ENCODE results near the gene ADAM23.

The ADAM23 gene

GRCh38 chr2:206610451-206610850, 167.1 kb downstream of the ADAM23 start:
- no peaks in the 10 kb centered on the region for H3K36me3 ChIP-seq (ENCODE audit: insufficient read depth, low read length)
- DNase-seq (no peak), ATAC-seq (ENCODE audit: insufficient read depth, low read depth) (no peak)
- no peak overlapping the region for H3K4me3 ChIP-seq (ENCODE audit: low read depth in 1 of 2, low read length in 2 of 2)
- peaks cover 5% of the 10 kb centered on the region; the same call in 1 of the 2 replicates for H3K4me1 ChIP-seq (ENCODE audit: insufficient read depth, low read length)
- H3K9ac ChIP-seq (ENCODE audit: low read depth, low read length): no peak overlapping the region
- H3K27me3 ChIP-seq (ENCODE audit: insufficient read depth, low read length, poor library complexity): peaks cover 3% of the 10 kb centered on the region
- no peak overlapping the region for H2AFZ ChIP-seq (ENCODE audit: low read depth, low read length)
- H3K9me3 ChIP-seq (ENCODE audit: insufficient read depth, low read length, severe bottlenecking): no peaks in the 10 kb centered on the region
- H3K79me2 ChIP-seq (ENCODE audit: insufficient read depth, low read length): no peaks in the 10 kb centered on the region
- H4K20me1 ChIP-seq (ENCODE audit: insufficient read depth, low read length): no peaks in the 10 kb centered on the region
- no peak overlapping the region for H3K4me2 ChIP-seq (ENCODE audit: insufficient read depth, low read length)
- H3K27ac ChIP-seq (ENCODE audit: low read length): no peak overlapping the region
- TF ChIP-seq, protein P1, sequence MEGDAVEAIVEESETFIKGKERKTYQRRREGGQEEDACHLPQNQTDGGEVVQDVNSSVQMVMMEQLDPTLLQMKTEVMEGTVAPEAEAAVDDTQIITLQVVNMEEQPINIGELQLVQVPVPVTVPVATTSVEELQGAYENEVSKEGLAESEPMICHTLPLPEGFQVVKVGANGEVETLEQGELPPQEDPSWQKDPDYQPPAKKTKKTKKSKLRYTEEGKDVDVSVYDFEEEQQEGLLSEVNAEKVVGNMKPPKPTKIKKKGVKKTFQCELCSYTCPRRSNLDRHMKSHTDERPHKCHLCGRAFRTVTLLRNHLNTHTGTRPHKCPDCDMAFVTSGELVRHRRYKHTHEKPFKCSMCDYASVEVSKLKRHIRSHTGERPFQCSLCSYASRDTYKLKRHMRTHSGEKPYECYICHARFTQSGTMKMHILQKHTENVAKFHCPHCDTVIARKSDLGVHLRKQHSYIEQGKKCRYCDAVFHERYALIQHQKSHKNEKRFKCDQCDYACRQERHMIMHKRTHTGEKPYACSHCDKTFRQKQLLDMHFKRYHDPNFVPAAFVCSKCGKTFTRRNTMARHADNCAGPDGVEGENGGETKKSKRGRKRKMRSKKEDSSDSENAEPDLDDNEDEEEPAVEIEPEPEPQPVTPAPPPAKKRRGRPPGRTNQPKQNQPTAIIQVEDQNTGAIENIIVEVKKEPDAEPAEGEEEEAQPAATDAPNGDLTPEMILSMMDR (IDR thresholded peaks at IDR 0.05; ENCODE audit: borderline replicate concordance, extremely low read depth, low read length, poor library complexity, severe bottlenecking): no peak
- no peak for TF ChIP-seq EZH2 (IDR thresholded peaks at IDR 0.05; ENCODE audit: borderline replicate concordance, low read depth, low read length, severe bottlenecking)

DNA sequence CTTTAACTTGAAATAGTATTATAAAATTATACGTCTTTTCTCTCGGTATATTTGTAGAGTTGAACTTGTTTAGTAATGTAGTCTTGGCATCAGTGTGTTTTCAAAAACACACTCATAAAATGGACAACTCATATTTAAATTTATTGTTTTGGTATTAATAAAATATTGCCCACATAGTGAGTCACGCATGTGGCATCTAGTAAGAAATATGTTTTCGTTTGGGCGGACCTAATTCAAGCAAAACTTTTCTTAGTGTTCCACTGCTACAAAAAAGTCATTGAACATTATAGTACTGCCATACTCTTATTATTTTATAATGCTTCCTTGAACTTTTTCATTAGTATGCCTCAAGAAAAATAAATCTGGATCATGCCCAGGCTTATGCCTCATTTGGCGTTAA, 167.9 kb downstream of the ADAM23 start:
- no peak overlapping the region for H3K4me2 ChIP-seq (ENCODE audit: insufficient read depth, low read length)
- H3K4me1 ChIP-seq (ENCODE audit: insufficient read depth, low read length): peaks cover 5% of the 10 kb centered on the region; the same call in 1 of the 2 replicates
- ATAC-seq (ENCODE audit: insufficient read depth, low read depth) (no peak), DNase-seq (no peak)
- H2AFZ ChIP-seq (ENCODE audit: low read depth, low read length): no peak overlapping the region
- no peaks in the 10 kb centered on the region for H4K20me1 ChIP-seq (ENCODE audit: insufficient read depth, low read length)
- no peaks in the 10 kb centered on the region for H3K79me2 ChIP-seq (ENCODE audit: insufficient read depth, low read length)
- no peak overlapping the region for H3K27ac ChIP-seq (ENCODE audit: low read length)
- H3K27me3 ChIP-seq (ENCODE audit: insufficient read depth, low read length, poor library complexity): peaks cover 3% of the 10 kb centered on the region
- no peak overlapping the region for H3K9ac ChIP-seq (ENCODE audit: low read depth, low read length)
- H3K9me3 ChIP-seq (ENCODE audit: insufficient read depth, low read length, severe bottlenecking): no peaks in the 10 kb centered on the region
- no peak for TF ChIP-seq EZH2 (IDR thresholded peaks at IDR 0.05; ENCODE audit: borderline replicate concordance, low read depth, low read length, severe bottlenecking)
- TF ChIP-seq, protein P1 (IDR thresholded peaks at IDR 0.05; ENCODE audit: borderline replicate concordance, extremely low read depth, low read length, poor library complexity, severe bottlenecking): no peak
- no peaks in the 10 kb centered on the region for H3K36me3 ChIP-seq (ENCODE audit: insufficient read depth, low read length)
- H3K4me3 ChIP-seq (ENCODE audit: low read depth in 1 of 2, low read length in 2 of 2): no peak overlapping the region

GRCh38 chr2:206611736-206612135, 168.4 kb downstream of the ADAM23 start:
- Histone ChIP-seq H4K20me1 (ENCODE audit: insufficient read depth, low read length) (no peaks in the 10 kb centered on the region), H3K4me2 (ENCODE audit: insufficient read depth, low read length) (no peak overlapping the region), H3K27ac (ENCODE audit: low read length) (no peak overlapping the region), H3K27me3 (ENCODE audit: insufficient read depth, low read length, poor library complexity) (no peaks in the 10 kb centered on the region), H3K36me3 (ENCODE audit: insufficient read depth, low read length) (no peaks in the 10 kb centered on the region), H3K9ac (ENCODE audit: low read depth, low read length) (no peak overlapping the region), H3K9me3 (ENCODE audit: insufficient read depth, low read length, severe bottlenecking) (no peaks in the 10 kb centered on the region), H2AFZ (ENCODE audit: low read depth, low read length) (no peak overlapping the region), H3K79me2 (ENCODE audit: insufficient read depth, low read length) (no peaks in the 10 kb centered on the region), H3K4me1 (ENCODE audit: insufficient read depth, low read length) (peaks cover 5% of the 10 kb centered on the region; the same call in 1 of the 2 replicates), H3K4me3 (ENCODE audit: low read depth in 1 of 2, low read length in 2 of 2) (no peak overlapping the region)
- DNase-seq (no peak), ATAC-seq (ENCODE audit: insufficient read depth, low read depth) (no peak)
- TF ChIP-seq EZH2 (IDR thresholded peaks at IDR 0.05; ENCODE audit: borderline replicate concordance, low read depth, low read length, severe bottlenecking): no peak
- TF ChIP-seq, protein P1 (IDR thresholded peaks at IDR 0.05; ENCODE audit: borderline replicate concordance, extremely low read depth, low read length, poor library complexity, severe bottlenecking): no peak

GRCh38 chr2:206614811-206615210, 171.5 kb downstream of the ADAM23 start:
- Histone ChIP-seq H3K27ac (ENCODE audit: low read length) (no peak overlapping the region), H2AFZ (ENCODE audit: low read depth, low read length) (no peak overlapping the region), H3K9ac (ENCODE audit: low read depth, low read length) (no peak overlapping the region), H3K27me3 (ENCODE audit: insufficient read depth, low read length, poor library complexity) (no peaks in the 10 kb centered on the region), H3K79me2 (ENCODE audit: insufficient read depth, low read length) (no peaks in the 10 kb centered on the region), H3K4me2 (ENCODE audit: insufficient read depth, low read length) (no peak overlapping the region), H4K20me1 (ENCODE audit: insufficient read depth, low read length) (no peaks in the 10 kb centered on the region), H3K4me3 (ENCODE audit: low read depth in 1 of 2, low read length in 2 of 2) (no peak overlapping the region), H3K36me3 (ENCODE audit: insufficient read depth, low read length) (no peaks in the 10 kb centered on the region), H3K4me1 (ENCODE audit: insufficient read depth, low read length) (0 out of 2 replicates have a peak, but pooled peaks cover under 1% of the 10 kb centered on the region), H3K9me3 (ENCODE audit: insufficient read depth, low read length, severe bottlenecking) (no peaks in the 10 kb centered on the region)
- ATAC-seq (ENCODE audit: insufficient read depth, low read depth): no peak
- DNase-seq: no peak
- TF ChIP-seq EZH2 (IDR thresholded peaks at IDR 0.05; ENCODE audit: borderline replicate concordance, low read depth, low read length, severe bottlenecking): no peak

Measured in DND-41 (cell line).